HG02938 (cell line): ENCODE results near the gene TPRG1L.
A peak's percentile ranks its signal among the peaks of the same experiment; 100 is the strongest.
"Not testable (repeated sequence)": the region's sequence is repeated elsewhere in the genome, so short reads cannot be mapped to it uniquely, and the experiment has no call there.

ENCODE experiments used
- ATAC-seq: cut with Tn5 transposase; IDR thresholded peaks from one replicate; pipeline ENCODE4 v1.9.1; 2021; ENCODE audit warnings: mild to moderate bottlenecking, moderate library complexity; ENCODE audit not compliant: unreplicated experiment

Gene TPRG1L

GRCh38 chr1:3608154-3608553 is 16.7 kb upstream of the TPRG1L start:
- ATAC-seq = no peak

- no peak for ATAC-seq
These were observed 15.6 kb upstream of the TPRG1L start for GRCh38 chr1:3609016-3609768.

GRCh38 chr1:3609769-3610526 is 14.9 kb upstream of the TPRG1L start:
- ATAC-seq = no peak

- no peak for ATAC-seq
These were observed 14.2 kb upstream of the TPRG1L start for GRCh38 chr1:3610527-3611169.

- no peak for ATAC-seq
These were observed 13.4 kb upstream of the TPRG1L start, which contains the start of gene MEGF6 for GRCh38 chr1:3611170-3612019. MEGF6 (minus strand) TSS chr1:3611508; CDS start chr1:3611268, 240 bp downstream.

GRCh38 chr1:3612123-3612522 is 12.7 kb upstream of the TPRG1L start:
- no peak for ATAC-seq

- ATAC-seq = no peak
These were observed 9.8 kb upstream of the TPRG1L start for GRCh38 chr1:3614755-3615742.

- no peak for ATAC-seq
These were observed 8.0 kb upstream of the TPRG1L start for GRCh38 chr1:3616861-3617260.

GRCh38 chr1:3617806-3618345 is 6.9 kb upstream of the TPRG1L start:
- ATAC-seq = no peak

GRCh38 chr1:3618531-3618880 is 6.3 kb upstream of the TPRG1L start:
- no peak for ATAC-seq

- ATAC-seq = no peak
These were observed 5.7 kb upstream of the TPRG1L start for GRCh38 chr1:3618881-3619671.

- no peak for ATAC-seq
These were observed 4.1 kb upstream of the TPRG1L start for GRCh38 chr1:3620708-3621107.

GRCh38 chr1:3621151-3621671 is 3.6 kb upstream of the TPRG1L start:
- ATAC-seq = not testable (repeated sequence)

GRCh38 chr1:3622102-3622501 is 2.7 kb upstream of the TPRG1L start:
- ATAC-seq = not testable (repeated sequence)

- ATAC-seq = peak; percentile 1
These were observed 1.2 kb upstream of the TPRG1L start for GRCh38 chr1:3623441-3624199.

GRCh38 chr1:3625151-3625907 is 514 bp downstream of the TPRG1L start:
- ATAC-seq = peak; percentile 13

- no peak for ATAC-seq
These were observed 1.2 kb downstream of the TPRG1L start for GRCh38 chr1:3626025-3626424.
